Measurements from ENCODE around the gene FASTKD3. TPM values are rescaled to one million over a fixed set of nuclear protein-coding genes. Genes with fewer than 3 reads are reported as not detected.

The FASTKD3 gene, protein sequence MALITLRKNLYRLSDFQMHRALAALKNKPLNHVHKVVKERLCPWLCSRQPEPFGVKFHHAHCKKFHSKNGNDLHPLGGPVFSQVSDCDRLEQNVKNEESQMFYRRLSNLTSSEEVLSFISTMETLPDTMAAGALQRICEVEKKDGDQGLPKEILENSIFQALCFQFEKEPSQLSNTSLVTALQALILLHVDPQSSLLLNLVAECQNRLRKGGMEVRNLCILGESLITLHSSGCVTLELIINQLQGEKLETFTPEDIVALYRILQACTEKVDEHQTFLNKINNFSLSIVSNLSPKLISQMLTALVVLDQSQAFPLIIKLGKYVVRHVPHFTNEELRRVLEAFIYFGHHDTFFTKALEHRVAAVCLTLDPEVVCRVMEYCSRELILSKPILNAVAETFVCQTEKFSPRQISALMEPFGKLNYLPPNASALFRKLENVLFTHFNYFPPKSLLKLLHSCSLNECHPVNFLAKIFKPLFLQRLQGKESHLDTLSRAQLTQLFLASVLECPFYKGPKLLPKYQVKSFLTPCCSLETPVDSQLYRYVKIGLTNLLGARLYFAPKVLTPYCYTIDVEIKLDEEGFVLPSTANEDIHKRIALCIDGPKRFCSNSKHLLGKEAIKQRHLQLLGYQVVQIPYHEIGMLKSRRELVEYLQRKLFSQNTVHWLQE
- total RNA-seq: 10.8 and 12.7 TPM in 2 replicates
- 16.8 and 19.0 TPM in 2 replicates for polyA plus RNA-seq
- polyA plus RNA-seq (2012): 7.9 and 8.9 TPM in 2 replicates
- 3.6 and 5.5 TPM in 2 replicates for polyA minus RNA-seq (ENCODE audit: low replicate concordance)

DNA sequence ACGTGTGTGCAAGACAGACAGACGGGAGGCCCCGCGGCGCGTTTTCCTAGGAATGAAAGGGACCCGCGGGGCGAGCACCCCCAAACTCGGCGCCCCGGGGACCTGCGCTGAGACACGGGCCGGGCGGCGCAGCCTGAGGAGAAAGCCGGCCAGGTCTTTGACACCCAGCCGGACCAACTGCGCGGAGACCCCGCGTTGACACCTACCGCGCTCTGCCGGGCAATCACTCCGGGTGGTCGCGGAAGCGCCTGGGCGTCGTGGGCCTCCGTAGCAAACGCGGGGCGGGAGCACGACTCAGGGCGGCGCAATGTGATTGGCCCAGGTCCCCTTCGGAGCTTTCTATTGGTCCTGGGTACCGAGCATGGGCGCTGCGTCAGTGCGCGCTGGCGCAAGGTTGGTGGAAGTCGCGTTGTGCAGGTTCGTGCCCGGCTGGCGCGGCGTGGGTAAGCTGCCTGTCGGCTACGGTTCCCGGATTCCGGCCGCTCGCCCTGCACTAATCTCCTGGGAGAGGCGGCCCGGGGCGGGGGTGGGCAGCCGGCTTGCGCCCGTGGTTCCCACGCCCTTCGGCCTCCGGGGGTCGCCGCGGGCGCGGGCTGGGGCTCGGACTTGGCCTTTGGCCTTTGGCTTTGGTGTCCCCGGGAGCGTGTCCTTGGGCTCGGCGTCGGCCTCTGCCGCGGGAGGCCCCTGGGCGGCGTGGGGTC lies at the start of gene FASTKD3, which contains the start of gene MTRR:
FASTKD3 (minus strand) TSS at position 259 of the 701 bp plus-strand sequence. CDS start 948 bp downstream, outside the sequence.
MTRR (plus strand) TSS at position 376 of the 701 bp plus-strand sequence. CDS start 1,647 bp downstream, outside the sequence.
- DNase-seq (ENCODE audit: low read depth in 2 of 2): peak; percentile 93 to 94
- Histone ChIP-seq H3K36me3 (ENCODE audit: control insufficient read depth, insufficient read depth, low read length) (peaks cover 1% of the 10 kb centered on the region), H3K4me1 (ENCODE audit: control insufficient read depth, extremely low read depth, insufficient read depth, low read length) (peaks cover 2% of the 10 kb centered on the region), H4K20me1 (ENCODE audit: control insufficient read depth, extremely low read depth, insufficient read depth, low read length) (no peaks in the 10 kb centered on the region), H2AFZ (ENCODE audit: low read length) (peak within 1 kb of the TSS; percentile 80), H3K27me3 (ENCODE audit: control insufficient read depth, insufficient read depth, low read length) (no peaks in the 10 kb centered on the region), H3K9ac (ENCODE audit: insufficient read depth, low read length) (peak within 1 kb of the TSS; percentile 77), H3K9me3 (ENCODE audit: control insufficient read depth, insufficient read depth, low read depth, low read length) (no peaks in the 10 kb centered on the region), H3K4me2 (ENCODE audit: extremely low read depth, insufficient read depth, low read length) (peak within 1 kb of the TSS; percentile 96), H3K27ac (ENCODE audit: insufficient read depth, low read length) (peak within 1 kb of the TSS; percentile 75), H3K79me2 (ENCODE audit: control insufficient read depth, insufficient read depth, low read length) (peaks cover 58% of the 10 kb centered on the region), H3K4me3 (replicated peaks in 1 of 4; ENCODE audit: control extremely low read depth in 1 of 4, insufficient read depth in 1 of 4, low read depth in 3 of 4, low read length in 4 of 4) (peak within 1 kb of the TSS; percentile 68 to 96 (median 86))
- TF ChIP-seq, protein P1, sequence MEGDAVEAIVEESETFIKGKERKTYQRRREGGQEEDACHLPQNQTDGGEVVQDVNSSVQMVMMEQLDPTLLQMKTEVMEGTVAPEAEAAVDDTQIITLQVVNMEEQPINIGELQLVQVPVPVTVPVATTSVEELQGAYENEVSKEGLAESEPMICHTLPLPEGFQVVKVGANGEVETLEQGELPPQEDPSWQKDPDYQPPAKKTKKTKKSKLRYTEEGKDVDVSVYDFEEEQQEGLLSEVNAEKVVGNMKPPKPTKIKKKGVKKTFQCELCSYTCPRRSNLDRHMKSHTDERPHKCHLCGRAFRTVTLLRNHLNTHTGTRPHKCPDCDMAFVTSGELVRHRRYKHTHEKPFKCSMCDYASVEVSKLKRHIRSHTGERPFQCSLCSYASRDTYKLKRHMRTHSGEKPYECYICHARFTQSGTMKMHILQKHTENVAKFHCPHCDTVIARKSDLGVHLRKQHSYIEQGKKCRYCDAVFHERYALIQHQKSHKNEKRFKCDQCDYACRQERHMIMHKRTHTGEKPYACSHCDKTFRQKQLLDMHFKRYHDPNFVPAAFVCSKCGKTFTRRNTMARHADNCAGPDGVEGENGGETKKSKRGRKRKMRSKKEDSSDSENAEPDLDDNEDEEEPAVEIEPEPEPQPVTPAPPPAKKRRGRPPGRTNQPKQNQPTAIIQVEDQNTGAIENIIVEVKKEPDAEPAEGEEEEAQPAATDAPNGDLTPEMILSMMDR (conservative IDR thresholded peaks at IDR 0.05 in 1 of 2, IDR thresholded peaks at IDR 0.05 in 1 of 2; ENCODE audit: low read depth in 1 of 2, low read length in 2 of 2): no peak
- TF ChIP-seq EZH2 (IDR thresholded peaks at IDR 0.05; ENCODE audit: low read length, missing control alignments): no peak

DNA sequence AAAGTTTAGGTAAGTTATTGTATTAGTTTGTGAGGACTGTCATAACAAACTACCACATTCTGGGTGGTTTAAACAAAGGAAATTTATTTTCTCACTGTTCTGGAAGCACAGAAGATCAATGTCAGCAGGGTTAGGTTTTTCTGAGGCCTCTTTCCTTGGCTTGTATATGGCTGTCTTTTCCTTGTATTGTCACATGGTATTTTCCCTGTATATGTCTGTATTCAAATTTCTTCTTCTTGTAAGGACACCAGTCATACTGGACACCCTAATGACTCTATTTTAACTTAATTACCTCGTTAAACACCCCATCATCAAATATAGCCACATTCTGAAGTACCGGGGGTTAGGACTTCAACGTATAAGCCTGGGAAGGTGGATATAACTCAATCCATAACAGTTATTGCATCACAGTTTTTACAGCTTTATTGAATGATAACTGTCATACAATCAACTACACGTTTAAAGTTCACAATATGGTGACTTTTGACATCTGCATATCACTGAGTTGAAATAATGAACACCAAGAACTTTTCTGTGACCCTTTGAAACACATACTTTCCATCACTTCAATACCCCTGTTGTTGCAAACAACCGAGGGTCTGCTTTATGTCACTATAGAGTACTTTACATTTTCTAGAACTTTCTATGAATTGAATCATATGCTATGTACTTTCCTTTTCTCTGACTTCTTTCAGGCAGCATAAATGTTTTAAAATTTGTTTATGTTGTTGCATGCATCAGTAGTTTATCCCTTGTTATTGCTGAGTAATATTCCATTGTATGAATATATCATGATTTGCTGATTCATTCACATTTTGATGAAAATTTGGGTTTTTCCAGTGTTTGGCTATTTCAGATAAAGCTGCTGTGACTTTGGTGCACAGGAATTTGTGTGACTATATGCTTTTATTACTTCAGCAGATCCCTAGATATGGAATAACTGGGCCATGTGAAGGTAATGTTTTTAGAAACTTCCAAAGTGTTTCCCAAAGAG lies 48.6 kb upstream of the FASTKD3 start:
- H3K4me3 ChIP-seq (replicated peaks in 1 of 4; ENCODE audit: control extremely low read depth in 1 of 4, insufficient read depth in 1 of 4, low read depth in 3 of 4, low read length in 4 of 4): no peak overlapping the region
- H3K4me2 ChIP-seq (ENCODE audit: extremely low read depth, insufficient read depth, low read length): no peak overlapping the region
- no peak overlapping the region for H3K27ac ChIP-seq (ENCODE audit: insufficient read depth, low read length)
- H3K9me3 ChIP-seq (ENCODE audit: control insufficient read depth, insufficient read depth, low read depth, low read length): no peaks in the 10 kb centered on the region
- H3K36me3 ChIP-seq (ENCODE audit: control insufficient read depth, insufficient read depth, low read length): no peaks in the 10 kb centered on the region
- H3K79me2 ChIP-seq (ENCODE audit: control insufficient read depth, insufficient read depth, low read length): no peaks in the 10 kb centered on the region
- TF ChIP-seq, protein P1 (conservative IDR thresholded peaks at IDR 0.05 in 1 of 2, IDR thresholded peaks at IDR 0.05 in 1 of 2; ENCODE audit: low read depth in 1 of 2, low read length in 2 of 2): no peak
- no peak for TF ChIP-seq EZH2 (IDR thresholded peaks at IDR 0.05; ENCODE audit: low read length, missing control alignments)
- no peak overlapping the region for H2AFZ ChIP-seq (ENCODE audit: low read length)
- H3K4me1 ChIP-seq (ENCODE audit: control insufficient read depth, extremely low read depth, insufficient read depth, low read length): no peaks in the 10 kb centered on the region
- H4K20me1 ChIP-seq (ENCODE audit: control insufficient read depth, extremely low read depth, insufficient read depth, low read length): no peaks in the 10 kb centered on the region
- no peak overlapping the region for H3K9ac ChIP-seq (ENCODE audit: insufficient read depth, low read length)
- no peaks in the 10 kb centered on the region for H3K27me3 ChIP-seq (ENCODE audit: control insufficient read depth, insufficient read depth, low read length)
- DNase-seq (ENCODE audit: low read depth in 2 of 2): no peak

Measured in fibroblast of lung (primary cell).